ENCODE measurements around the gene ANO9.
"Not testable (repeated sequence)": the region's sequence is repeated elsewhere in the genome, so short reads cannot be mapped to it uniquely, and the experiment has no call there.

Gene ANO9

GRCh38 chr11:452203-452744 is 10.5 kb upstream of the ANO9 start:
- DNase-seq (ENCODE audit: low spot score) = no peak

- no peak for DNase-seq (ENCODE audit: low spot score)
Measured at GRCh38 chr11:451738-452137, 9.9 kb upstream of the ANO9 start.

- DNase-seq (ENCODE audit: low spot score) = peak; percentile 66
Measured at GRCh38 chr11:450809-451451, 9.1 kb upstream of the ANO9 start.

GRCh38 chr11:449889-450808 is 8.3 kb upstream of the ANO9 start, which contains the start of gene PTDSS2:
Gene PTDSS2 (plus strand): TSS chr11:450279. CDS start chr11:450456, 177 bp downstream.
- DNase-seq (ENCODE audit: low spot score) = peak; percentile 94

GRCh38 chr11:447923-448731 is 6.3 kb upstream of the ANO9 start:
- DNase-seq (ENCODE audit: low spot score) = peak; percentile 93

GRCh38 chr11:446891-447290 is 5.1 kb upstream of the ANO9 start:
- no peak for DNase-seq (ENCODE audit: low spot score)

- no peak for DNase-seq (ENCODE audit: low spot score)
Measured at GRCh38 chr11:445765-446588, 4.2 kb upstream of the ANO9 start.

GRCh38 chr11:444396-445144 is 2.8 kb upstream of the ANO9 start:
- DNase-seq (ENCODE audit: low spot score) = no peak

GRCh38 chr11:443542-444199 is 1.9 kb upstream of the ANO9 start:
- no peak for DNase-seq (ENCODE audit: low spot score)

GRCh38 chr11:442611-443081 is 835 bp upstream of the ANO9 start:
- no peak for DNase-seq (ENCODE audit: low spot score)

GRCh38 chr11:441043-441417 is 781 bp downstream of the ANO9 start:
- no peak for DNase-seq (ENCODE audit: low spot score)

GRCh38 chr11:440065-441042 is 1.5 kb downstream of the ANO9 start:
- no peak for DNase-seq (ENCODE audit: low spot score)

GRCh38 chr11:439315-440064 is 2.3 kb downstream of the ANO9 start:
- DNase-seq (ENCODE audit: low spot score) = no peak

GRCh38 chr11:438101-438844 is 3.5 kb downstream of the ANO9 start:
- no peak for DNase-seq (ENCODE audit: low spot score)

GRCh38 chr11:437228-437870 is 4.5 kb downstream of the ANO9 start:
- no peak for DNase-seq (ENCODE audit: low spot score)

GRCh38 chr11:434999-435740 is 6.6 kb downstream of the ANO9 start:
- DNase-seq (ENCODE audit: low spot score) = not testable (repeated sequence)
